HEK293 (cell line): ENCODE results near the gene RAB3GAP2.
A peak's percentile ranks its signal among the peaks of the same experiment; 100 is the strongest.

ENCODE experiments used
- CTCF ChIA-PET: fragments of 350-600 bp; formaldehyde crosslinking; extraction: SDS; loops from one replicate; lab custom pipeline; 2021; ENCODE audit warnings: antibody characterized with exemption; lab: Yijun Ruan, JAX
- POLR2A ChIA-PET: fragments of 300-600 bp; formaldehyde crosslinking; extraction: SDS; loops from one replicate; lab custom pipeline; 2020; ENCODE audit warnings: antibody characterized with exemption, inconsistent platforms; lab: Yijun Ruan, JAX
- H3K27ac ChIP-seq: fragments of 200-500 bp; sonication (Bioruptor generic); 2 replicates; pipeline ENCODE4 v1.5.1; 2014; ENCODE audit warnings: low read depth, low read length, control low read depth, inconsistent platforms; ENCODE audit errors: extremely low read depth
- H3K36me3 ChIP-seq, 2 experiments: fragments of 200-500 bp in 1 of 2; sonication (Bioruptor generic) in 1 of 2; 1 replicate in 1 of 2; 2 replicates in 1 of 2; pipeline ENCODE4 v1.5.1; 2014 to 2017; ENCODE audit warnings: inconsistent platforms in 2 of 2, low read length in 2 of 2; ENCODE audit not compliant: control insufficient read depth in 2 of 2, insufficient read depth in 1 of 2
- H3K4me1 ChIP-seq: fragments of 200-500 bp; sonication (Bioruptor generic); 2 replicates; pipeline ENCODE4 v1.5.1; 2014; ENCODE audit warnings: mild to moderate bottlenecking, low read length, inconsistent platforms; ENCODE audit not compliant: control insufficient read depth, insufficient read depth
- H3K4me3 ChIP-seq: 2 replicates; pipeline ENCODE4 v1.5.1; 2011; ENCODE audit warnings: low read depth, mild to moderate bottlenecking, control low read depth, low read length, moderate library complexity
- H3K9me3 ChIP-seq: fragments of 200-500 bp; sonication (Bioruptor generic); 2 replicates; pipeline ENCODE4 v1.5.1; 2014; ENCODE audit warnings: low read depth, low read length, inconsistent platforms; ENCODE audit not compliant: control insufficient read depth, insufficient read depth
- HOXA7 ChIP-seq: sonication (generic); formaldehyde crosslinking; IDR thresholded peaks from 2 replicates; pipeline ENCODE4 v1.8.1; 2022; ENCODE audit warnings: missing genetic modification reagents, borderline replicate concordance
- KLF8 ChIP-seq: fragments of 450-650 bp; formaldehyde crosslinking; IDR thresholded peaks from 2 replicates; pipeline ENCODE4 v1.5.1; 2016; ENCODE audit warnings: missing biosample characterization, missing genetic modification characterization
- TRIM28 ChIP-seq: IDR thresholded peaks from 2 replicates; pipeline ENCODE4 v1.6.1; 2011; ENCODE audit warnings: low read length, control low read depth, borderline replicate concordance
- ZFP41 ChIP-seq: fragments of 450-650 bp; formaldehyde crosslinking; IDR thresholded peaks from 2 replicates; pipeline ENCODE4 v1.5.1; 2016; ENCODE audit warnings: missing biosample characterization, missing genetic modification characterization, borderline replicate concordance
- ZNF132 ChIP-seq: fragments of 450-650 bp; formaldehyde crosslinking; IDR thresholded peaks from 2 replicates; pipeline ENCODE4 v1.5.1; 2017; ENCODE audit warnings: missing biosample characterization, missing genetic modification characterization, borderline replicate concordance
- ZNF133 ChIP-seq: fragments of 450-650 bp; formaldehyde crosslinking; IDR thresholded peaks from 2 replicates; pipeline ENCODE4 v1.5.1; 2016; ENCODE audit warnings: missing biosample characterization, missing genetic modification characterization
- ZNF146 ChIP-seq: fragments of 450-650 bp; formaldehyde crosslinking; IDR thresholded peaks from 2 replicates; pipeline ENCODE4 v1.5.1; 2016; ENCODE audit warnings: missing biosample characterization, missing genetic modification characterization
- ZNF184 ChIP-seq: fragments of 450-650 bp; IDR thresholded peaks from 2 replicates; pipeline ENCODE4 v1.5.1; 2018; ENCODE audit warnings: missing biosample characterization, mild to moderate bottlenecking, missing genetic modification characterization
- ZNF221 ChIP-seq: fragments of 450-650 bp; formaldehyde crosslinking; IDR thresholded peaks from 2 replicates; pipeline ENCODE4 v1.5.1; 2017; ENCODE audit warnings: missing biosample characterization, missing genetic modification characterization, borderline replicate concordance
- ZNF335 ChIP-seq: fragments of 450-650 bp; formaldehyde crosslinking; conservative IDR thresholded peaks from 2 replicates; pipeline ENCODE4 v1.5.1; 2016; ENCODE audit warnings: missing biosample characterization, missing genetic modification characterization
- ZNF423 ChIP-seq: fragments of 450-650 bp; formaldehyde crosslinking; IDR thresholded peaks from 2 replicates; pipeline ENCODE4 v1.5.1; 2016; ENCODE audit warnings: missing biosample characterization, missing genetic modification characterization
- ZNF48 ChIP-seq: fragments of 450-650 bp; formaldehyde crosslinking; IDR thresholded peaks from 2 replicates; pipeline ENCODE4 v1.5.1; 2016; ENCODE audit warnings: missing biosample characterization, missing genetic modification characterization
- ZNF571 ChIP-seq: fragments of 450-650 bp; formaldehyde crosslinking; IDR thresholded peaks from 2 replicates; pipeline ENCODE4 v1.5.0; 2017; ENCODE audit warnings: missing biosample characterization, missing genetic modification characterization
- ZNF830 ChIP-seq: fragments of 450-650 bp; IDR thresholded peaks from 2 replicates; pipeline ENCODE4 v1.5.0; 2018; ENCODE audit warnings: missing biosample characterization, missing genetic modification characterization, low read depth, mild to moderate bottlenecking, moderate library complexity
- TF ChIP-seq, protein P1 (sequence below): fragments of 450-650 bp; formaldehyde crosslinking; IDR thresholded peaks from 2 replicates; pipeline ENCODE4 v1.5.0; 2017; ENCODE audit warnings: missing biosample characterization, missing genetic modification characterization, borderline replicate concordance

Gene RAB3GAP2

GRCh38 chr1:220137019-220137786 is 135.1 kb downstream of the RAB3GAP2 start (continued):
- no peak for TF ChIP-seq ZNF48 (tag by site-specific recombination)

DNA sequence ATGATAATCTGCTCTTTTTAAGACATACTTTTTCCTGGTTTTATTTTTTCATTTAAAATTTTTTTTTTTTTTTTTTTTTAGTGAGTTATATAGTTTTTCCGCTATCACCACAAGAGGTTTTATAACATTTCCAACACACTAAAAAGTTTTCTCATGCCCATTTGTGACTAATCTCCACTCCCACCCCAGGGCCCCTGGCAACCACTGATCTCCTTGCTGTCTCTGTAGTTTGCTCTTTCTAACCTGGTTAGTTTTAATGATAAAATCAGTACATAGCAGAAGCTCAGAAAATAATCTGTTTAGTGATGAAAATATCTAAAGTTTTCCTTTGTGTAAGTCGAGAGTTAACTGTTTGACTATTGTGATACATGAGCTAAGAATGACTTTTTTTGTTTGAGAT is 136.5 kb downstream of the RAB3GAP2 start:
- H3K4me1 ChIP-seq = no peaks in the 10 kb centered on the region
- POLR2A ChIA-PET = no interaction called here

DNA sequence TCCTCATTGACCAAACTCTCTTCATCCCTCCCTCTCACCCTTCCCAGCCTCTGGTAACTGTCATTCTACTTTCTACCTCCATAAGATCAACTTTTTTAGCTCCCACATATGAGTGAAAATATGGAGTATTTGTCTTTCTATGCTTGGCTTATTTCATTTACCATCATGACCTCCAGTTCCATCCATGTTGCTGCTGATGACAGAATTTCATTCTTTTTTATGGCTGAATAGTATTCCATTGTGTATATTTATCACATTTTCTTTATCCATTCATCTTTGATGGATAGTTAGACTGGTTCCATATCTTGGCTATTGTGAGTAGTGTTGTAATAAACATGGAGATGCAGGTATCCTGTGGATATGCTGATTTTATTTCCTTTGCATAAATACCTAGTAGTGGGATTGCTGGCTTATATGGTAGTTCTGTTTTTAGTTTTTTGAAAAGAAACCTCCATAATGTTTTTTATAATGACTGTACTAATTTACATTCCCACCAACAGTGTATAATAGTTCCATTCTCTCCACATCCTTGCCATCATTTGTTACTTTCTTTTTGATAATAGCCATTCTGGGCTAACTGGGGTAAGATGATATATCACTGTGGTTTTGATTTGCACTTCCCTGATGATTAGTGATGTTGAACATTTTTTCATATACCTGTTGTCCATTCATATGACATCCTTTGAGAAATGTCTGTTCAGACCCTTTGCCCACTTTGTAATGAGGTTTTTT is 142.6 kb downstream of the RAB3GAP2 start:
- CTCF ChIA-PET = interaction anchor here (0.7 kb wide), 1 partner anchor 20 kb away, joined by 3 read pairs; no protein-coding TSS in a partner anchor
- peaks cover 28 to 65% of the 10 kb centered on the region in 2 experiments for H3K36me3 ChIP-seq
- TF ChIP-seq ZNF830 = no peak
- TF ChIP-seq ZNF146 (tag by site-specific recombination) = peak; percentile 94
- no peak for TF ChIP-seq ZNF335 (tag by site-specific recombination)
- H3K9me3 ChIP-seq = no peaks in the 10 kb centered on the region
- H3K4me1 ChIP-seq = no peaks in the 10 kb centered on the region
- H3K4me3 ChIP-seq = no peak overlapping the region
- POLR2A ChIA-PET = interaction anchor here (0.6 kb wide), 1 partner anchor 672 kb away, joined by 3 read pairs; no protein-coding TSS in a partner anchor
- H3K27ac ChIP-seq = no peak overlapping the region

More for the DNA sequence above, 136.5 kb downstream of the RAB3GAP2 start:
- TF ChIP-seq ZNF132 (tag by site-specific recombination) (no peak), TRIM28 (no peak), ZFP41 (tag by site-specific recombination) (no peak), ZNF423 (tag by site-specific recombination) (no peak), KLF8 (no peak), ZNF133 (tag by site-specific recombination) (no peak), ZNF184 (no peak), ZNF571 (tag by site-specific recombination) (no peak)
- TF ChIP-seq, all 188 proteins: peak for 0
- peaks cover 61 to 70% of the 10 kb centered on the region in 2 experiments for H3K36me3 ChIP-seq
- no peaks in the 10 kb centered on the region for H3K9me3 ChIP-seq
- H3K27ac ChIP-seq = no peak overlapping the region
- CTCF ChIA-PET = no interaction called here
- no peak overlapping the region for H3K4me3 ChIP-seq

DNA sequence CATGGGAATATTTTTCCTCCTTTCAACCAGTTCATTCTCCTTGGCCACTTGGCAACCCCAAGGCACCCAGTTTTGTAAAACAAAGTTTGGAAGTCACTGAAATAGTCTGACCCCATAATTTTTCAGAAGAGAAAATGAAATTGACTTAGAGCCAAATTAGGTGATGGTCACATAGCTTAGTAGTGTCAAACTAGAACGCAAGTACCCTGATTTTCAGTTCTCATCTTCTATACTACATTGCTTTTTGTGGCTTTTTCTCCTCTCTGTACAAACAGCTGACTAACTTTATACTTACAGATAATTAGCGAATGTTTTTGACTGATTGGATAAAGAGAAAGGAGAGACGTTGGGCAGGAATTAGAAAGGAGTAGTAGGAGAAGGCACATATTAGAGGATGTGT is 145.2 kb downstream of the RAB3GAP2 start:
- ChIA-PET POLR2A (no interaction called here), CTCF (no interaction called here)
- Histone ChIP-seq H3K4me3 (no peak overlapping the region), H3K36me3 (peaks cover 11 to 55% of the 10 kb centered on the region in 2 experiments), H3K9me3 (no peaks in the 10 kb centered on the region), H3K4me1 (no peaks in the 10 kb centered on the region), H3K27ac (no peak overlapping the region)
- TF ChIP-seq, protein P1, sequence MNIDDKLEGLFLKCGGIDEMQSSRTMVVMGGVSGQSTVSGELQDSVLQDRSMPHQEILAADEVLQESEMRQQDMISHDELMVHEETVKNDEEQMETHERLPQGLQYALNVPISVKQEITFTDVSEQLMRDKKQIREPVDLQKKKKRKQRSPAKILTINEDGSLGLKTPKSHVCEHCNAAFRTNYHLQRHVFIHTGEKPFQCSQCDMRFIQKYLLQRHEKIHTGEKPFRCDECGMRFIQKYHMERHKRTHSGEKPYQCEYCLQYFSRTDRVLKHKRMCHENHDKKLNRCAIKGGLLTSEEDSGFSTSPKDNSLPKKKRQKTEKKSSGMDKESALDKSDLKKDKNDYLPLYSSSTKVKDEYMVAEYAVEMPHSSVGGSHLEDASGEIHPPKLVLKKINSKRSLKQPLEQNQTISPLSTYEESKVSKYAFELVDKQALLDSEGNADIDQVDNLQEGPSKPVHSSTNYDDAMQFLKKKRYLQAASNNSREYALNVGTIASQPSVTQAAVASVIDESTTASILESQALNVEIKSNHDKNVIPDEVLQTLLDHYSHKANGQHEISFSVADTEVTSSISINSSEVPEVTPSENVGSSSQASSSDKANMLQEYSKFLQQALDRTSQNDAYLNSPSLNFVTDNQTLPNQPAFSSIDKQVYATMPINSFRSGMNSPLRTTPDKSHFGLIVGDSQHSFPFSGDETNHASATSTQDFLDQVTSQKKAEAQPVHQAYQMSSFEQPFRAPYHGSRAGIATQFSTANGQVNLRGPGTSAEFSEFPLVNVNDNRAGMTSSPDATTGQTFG (tag by site-specific recombination) = no peak
- TF ChIP-seq HOXA7 (CRISPR knock-in tag) (no peak), ZNF221 (tag by site-specific recombination) (no peak)
